GM19328 (cell line): ENCODE measurements around the gene DHRS13.
"Not testable (repeated sequence)": the region's sequence is repeated elsewhere in the genome, so short reads cannot be mapped to it uniquely, and the experiment has no call there.

Experiments used
- ATAC-seq: cut with Tn5 transposase; IDR thresholded peaks from one replicate; pipeline ENCODE4 v1.9.1; 2021; ENCODE audit warnings: mild to moderate bottlenecking, moderate library complexity; ENCODE audit not compliant: unreplicated experiment

Gene DHRS13

GRCh38 chr17:28887871-28888471 lies 14.9 kb downstream of the DHRS13 start:
- ATAC-seq, result no peak

GRCh38 chr17:28885951-28886350 lies 16.9 kb downstream of the DHRS13 start:
- no peak for ATAC-seq

DNA sequence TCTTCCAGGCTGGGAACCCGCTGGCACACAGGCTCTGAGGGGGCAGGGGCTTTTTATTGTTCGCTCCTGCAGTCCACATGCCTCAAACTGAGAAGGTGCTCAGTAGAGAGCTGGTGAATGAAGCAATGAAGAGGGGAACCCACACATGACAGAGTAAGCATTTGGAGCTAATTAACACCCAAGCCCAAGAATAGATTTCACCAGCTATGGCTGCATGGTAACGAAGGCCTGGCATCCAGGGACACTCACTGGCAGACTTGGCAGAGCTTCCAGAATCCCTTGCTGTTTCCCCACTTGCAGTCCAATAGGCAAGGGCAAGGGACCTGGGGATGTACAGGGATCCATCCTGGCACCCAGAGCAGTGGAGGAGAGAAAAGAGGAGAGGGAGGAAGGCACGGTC lies 17.5 kb downstream of the DHRS13 start:
- no peak for ATAC-seq

GRCh38 chr17:28883967-28884702 lies 18.7 kb downstream of the DHRS13 start:
- no peak for ATAC-seq

- ATAC-seq, result no peak
Observed at GRCh38 chr17:28882154-28882895, 20.6 kb downstream of the DHRS13 start.

DNA sequence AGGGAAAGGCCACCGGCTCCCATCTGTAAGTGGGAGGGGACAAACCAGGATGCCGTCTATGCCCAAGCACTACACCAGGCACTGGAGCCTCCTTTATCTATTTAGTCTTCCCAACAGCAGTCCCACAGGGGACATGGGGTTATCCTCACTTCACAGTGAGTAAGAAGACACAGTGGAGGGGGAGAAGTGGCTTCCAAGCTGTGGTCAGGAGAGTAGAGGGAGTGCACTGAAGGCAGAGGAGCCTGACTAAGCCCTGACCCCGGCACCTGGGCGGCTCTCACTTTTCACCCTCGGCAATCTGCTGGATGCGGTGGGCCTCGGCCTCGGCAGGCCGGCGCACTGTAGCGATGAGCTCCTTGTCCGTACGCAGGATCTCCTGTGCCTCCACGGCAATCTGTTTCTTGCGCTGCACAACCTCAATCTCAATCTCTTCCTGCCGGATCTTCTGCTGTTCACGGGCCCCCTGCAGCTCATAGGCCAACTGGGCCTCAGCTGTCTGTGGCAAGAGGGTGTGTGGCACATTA lies 21.3 kb downstream of the DHRS13 start:
- ATAC-seq, result no peak

DNA sequence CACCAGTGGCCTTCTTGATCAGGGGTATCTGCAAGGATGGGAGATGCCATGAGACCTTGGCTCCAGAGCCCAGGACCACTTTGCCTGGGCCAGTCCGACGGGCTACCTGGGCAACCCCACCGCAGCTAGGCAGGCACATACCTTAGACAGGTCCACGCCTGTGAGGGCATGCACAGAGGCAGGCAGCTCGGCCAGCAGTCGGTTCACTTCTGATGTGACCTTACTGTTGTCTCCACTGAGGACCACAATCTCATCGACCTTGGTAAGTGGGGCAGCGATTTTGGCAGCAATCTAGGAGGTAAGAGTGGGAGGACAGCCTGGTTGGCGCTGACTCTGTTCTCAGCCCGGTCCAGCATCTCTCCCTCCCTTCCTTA lies 22.3 kb downstream of the DHRS13 start:
- ATAC-seq, result no peak

DNA sequence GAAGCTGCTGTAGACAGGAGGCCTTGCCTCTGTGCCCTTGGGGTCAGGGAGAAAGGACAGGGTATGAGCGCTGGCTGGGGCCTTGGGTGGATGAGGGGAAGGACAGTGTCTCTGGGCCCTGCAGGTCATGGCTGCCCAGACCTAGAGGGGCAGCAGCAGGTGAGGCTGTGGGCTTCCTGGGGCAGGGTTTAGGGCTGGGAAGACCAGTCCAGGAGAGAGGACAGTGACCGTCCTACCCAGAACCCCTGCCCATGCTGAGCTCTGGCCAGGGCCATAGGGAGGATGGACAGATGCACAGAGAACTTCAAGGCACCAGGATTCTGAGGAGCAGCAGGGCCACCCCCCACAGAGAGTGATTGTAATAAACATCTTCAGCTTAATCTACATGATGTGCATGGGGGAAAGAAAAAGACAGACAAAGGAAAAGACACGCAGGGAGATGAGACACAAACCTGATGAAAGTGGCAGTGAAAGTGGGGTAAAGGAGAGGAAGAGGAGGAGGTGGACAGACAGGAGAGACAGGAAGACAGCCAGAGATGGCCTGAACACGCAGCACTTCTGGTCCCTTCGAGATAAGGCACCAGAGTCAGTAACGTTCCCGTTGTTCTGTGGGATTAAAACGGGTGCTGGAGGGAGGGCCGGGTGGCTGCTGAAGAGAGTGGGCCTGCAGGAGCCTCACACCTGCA lies 22.9 kb downstream of the DHRS13 start:
- ATAC-seq, result no peak

GRCh38 chr17:28878981-28879380 lies 23.9 kb downstream of the DHRS13 start:
- no peak for ATAC-seq

DNA sequence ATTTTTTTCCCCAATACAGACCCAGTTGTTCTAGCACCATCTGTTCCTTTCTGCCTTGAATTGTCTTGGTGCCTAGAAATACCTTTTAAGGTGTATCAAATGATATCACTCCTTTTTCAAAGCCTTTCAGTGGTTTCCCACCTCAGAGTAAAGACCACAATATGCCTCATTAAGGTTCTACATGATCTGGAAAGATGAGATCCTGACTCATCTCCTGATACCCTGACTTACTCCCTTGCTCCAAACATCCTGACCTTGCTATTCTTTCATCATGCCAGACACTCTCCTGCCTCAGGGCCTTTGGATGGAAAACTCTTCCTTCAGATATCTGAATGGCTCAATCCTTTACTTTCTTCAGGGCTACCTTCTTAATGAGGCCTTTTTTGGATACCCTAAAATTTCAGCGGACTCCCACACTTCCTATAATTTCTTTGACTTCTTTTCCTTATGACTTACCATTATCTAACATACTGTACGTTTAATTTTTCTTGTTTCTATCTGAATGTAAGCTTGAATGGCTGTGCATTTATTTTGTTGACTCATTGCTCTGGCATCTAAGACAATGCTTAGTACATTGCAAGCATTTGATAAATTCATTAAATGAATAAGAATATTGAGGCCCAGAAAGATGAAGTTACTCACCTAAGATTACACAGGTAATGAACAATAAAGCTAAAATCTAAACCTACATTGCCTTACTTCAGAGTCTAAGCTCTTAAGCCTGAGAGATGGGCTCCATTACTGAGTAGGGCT lies 24.5 kb downstream of the DHRS13 start:
- no peak for ATAC-seq

DNA sequence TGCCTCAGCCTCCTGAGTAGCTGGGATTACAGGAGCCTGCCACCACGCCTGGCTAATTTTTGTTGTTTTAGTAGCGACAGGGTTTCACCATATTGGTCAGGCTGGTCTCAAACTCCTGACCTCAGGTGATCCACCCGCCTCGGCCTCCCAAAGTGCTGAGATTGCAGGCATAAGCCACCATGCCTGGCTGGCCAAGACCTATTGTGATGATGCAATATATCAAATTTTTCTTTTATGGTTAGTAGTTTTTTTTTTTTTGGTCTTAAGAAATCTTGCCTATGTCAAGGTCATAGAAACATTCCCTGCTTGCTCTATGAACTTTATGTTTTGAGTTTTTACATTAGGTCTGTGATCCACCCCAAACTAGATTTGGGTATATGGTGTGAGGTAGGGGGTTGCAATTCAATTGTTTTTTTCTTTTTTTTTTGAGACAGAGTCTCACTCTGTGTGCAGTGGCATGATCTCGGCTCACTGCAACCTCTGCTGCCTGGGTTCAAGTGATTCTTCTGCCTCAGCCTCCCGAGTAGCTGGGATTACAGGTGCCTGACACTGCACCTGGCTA lies 25.6 kb downstream of the DHRS13 start:
- not testable (repeated sequence) for ATAC-seq

DNA sequence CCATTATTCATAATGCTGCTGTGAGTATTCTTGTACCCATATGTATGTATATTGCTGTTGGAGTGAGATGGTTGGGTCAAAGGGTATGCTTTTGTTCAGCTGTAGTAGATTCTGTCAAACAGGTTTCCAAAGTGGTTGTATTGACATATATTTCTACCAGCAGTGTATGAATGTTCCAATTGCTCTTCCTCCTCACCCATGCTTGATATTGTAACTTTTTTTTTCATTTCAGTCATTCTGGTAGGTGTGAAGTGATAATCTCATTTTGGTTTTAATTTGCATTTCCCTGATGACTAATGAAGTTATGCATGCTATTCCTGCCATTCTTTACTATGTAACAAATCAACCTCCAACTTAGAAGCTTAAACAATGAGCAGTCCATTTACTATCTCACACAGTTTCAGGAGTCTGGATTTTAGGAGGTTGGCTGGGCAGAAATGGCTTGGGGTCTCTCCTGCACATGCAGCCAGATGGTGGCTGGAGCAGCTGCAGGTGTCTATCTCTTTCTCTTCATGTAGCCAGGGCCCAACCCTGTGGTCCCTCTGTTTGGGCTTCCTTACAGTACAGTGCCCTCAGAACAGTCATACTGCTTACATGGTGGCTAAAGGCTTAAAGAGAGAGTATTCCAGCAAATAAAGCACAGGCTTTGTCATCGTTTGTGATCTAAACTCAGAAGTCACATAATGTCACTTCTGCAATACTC lies 26.9 kb downstream of the DHRS13 start:
- no peak for ATAC-seq

DNA sequence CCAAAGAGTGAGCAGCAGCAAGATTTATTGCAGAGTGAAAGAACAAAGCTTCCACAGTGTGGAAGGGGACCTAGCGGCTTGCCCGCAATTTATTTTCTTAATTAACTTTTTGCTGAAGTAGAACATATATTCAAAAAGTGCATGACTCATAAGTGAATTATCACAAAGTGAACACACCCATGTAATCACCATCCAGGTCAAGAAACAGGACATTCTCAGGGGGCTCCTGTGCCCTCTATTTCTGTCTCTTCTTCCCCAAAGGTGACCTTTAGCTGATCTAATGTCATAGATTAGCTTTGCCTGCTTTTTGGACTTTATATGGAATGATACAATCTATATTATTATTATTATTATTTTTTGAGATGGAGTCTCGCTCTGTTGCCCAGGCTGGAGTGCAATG lies 28.1 kb downstream of the DHRS13 start:
- ATAC-seq, result no peak

DNA sequence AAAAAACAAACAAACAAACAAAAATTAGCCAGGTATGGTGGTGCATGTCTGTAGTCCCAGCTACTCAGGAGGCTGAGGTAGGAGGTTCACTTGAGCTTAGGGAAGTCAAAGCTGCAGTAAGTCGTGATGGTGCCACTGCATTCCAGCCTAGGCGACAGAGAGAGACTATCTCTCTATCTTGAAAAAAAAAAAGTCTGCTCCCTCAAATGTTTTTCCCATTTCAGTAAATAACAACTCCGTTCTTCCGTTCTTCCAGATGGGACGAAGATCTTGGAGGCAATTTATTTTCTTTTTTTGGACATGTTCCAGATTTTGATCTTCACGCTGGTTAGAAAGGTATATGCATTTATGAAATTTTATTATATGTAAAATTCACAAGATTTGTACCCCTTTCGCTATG lies 29.0 kb downstream of the DHRS13 start:
- no peak for ATAC-seq

DNA sequence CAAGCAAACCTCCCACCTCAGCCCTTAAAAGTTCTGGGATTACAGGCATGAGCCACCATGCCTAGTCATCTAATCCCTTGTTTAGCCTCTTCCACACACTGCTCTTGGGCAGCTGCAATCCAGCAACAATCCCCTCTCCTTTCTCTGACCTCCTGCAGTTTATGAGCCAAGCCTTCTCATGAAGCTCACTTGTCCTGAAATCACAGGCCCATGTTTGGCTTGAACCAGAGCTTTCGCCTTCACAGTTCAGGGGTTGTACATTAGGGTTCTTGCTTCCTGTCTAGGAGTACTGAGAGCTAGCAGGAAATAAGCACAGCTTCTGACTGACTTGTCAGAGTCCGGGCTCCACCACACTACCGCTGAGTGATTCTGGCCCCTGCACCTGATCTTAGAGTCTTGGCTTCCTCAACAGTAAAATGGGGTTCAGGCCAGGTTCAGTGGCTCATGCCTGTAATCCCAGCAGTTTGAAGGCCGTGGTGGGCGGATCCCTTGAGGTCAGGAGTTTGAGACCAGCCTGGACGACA lies 31.8 kb downstream of the DHRS13 start:
- ATAC-seq, result peak; percentile 69

DNA sequence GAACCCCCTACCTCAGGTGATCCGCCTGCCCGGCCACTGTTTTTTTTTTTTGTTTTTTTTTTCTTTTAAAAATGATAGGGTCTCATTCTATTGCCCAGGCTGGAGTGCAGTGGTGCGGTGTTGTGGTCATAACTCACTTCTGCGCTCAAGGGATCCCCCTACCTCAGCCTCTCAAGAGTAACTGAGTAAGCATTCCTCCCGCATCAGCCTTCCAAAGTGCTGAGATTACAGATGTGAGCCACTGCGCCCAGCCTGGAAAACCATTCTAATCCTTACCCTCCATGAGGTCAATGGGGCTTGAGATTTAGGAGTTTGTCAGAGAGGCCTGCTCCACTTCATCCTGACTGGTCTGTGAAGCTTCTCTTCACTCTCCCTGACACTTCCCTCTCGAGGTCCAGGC lies 35.6 kb downstream of the DHRS13 start:
- no peak for ATAC-seq

GRCh38 chr17:28865946-28866752 lies 36.7 kb downstream of the DHRS13 start:
- no peak for ATAC-seq

DNA sequence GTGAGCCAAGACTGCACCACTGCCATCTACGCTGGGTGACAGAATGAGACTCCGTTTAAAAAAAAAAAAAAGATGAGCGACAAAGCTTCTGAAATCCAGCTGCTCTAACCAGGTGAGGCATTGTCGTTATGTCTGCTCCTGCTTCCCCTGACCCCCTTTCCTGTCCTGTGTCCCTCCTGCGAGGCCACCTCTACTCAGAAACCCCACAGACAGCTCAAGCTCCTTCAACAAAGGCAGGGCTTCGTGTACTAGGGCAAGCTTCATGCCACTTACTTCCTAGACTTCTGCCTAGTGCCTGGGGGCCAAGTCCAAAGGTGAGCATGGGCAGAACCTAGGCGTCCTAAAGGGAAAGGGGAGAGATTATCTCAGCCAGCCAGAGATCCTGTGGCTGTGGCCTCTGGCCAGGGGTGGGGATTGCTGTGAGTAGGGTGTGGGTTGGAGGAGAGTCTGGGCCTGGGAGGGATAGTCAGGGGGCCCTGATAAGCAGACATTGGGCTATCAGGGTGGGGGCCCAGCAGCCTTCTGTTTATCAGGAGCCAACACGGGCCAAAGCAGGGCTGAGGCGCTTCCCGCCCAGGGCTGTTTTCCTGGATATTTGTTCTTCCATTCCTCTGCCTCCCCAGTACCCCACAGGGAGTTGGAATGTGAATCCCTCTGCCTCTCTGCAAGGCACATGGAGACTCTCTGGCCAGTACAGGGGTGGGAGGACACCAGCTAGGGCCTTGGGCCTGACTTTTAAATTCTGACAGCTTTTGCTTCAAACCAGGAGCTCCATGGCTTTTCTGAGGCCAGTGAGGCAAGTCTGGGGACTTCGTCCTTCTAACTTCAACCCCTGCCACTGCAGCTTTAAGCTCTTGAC lies 37.7 kb downstream of the DHRS13 start:
- no peak for ATAC-seq
